CD4-positive, alpha-beta T cell treated with Interferon alpha-2 for 1 hour (primary cell): ENCODE data around the gene BATF3.
A peak's percentile ranks its signal among the peaks of the same experiment; 100 is the strongest.
"Not testable (repeated sequence)": the region's sequence is repeated elsewhere in the genome, so short reads cannot be mapped to it uniquely, and the experiment has no call there.

Experiments used
- DNase-seq, 2 donors: peaks; one replicate each; pipeline ENCODE4 v3.0.0-alpha.2; 2020 to 2022

BATF3 gene, protein sequence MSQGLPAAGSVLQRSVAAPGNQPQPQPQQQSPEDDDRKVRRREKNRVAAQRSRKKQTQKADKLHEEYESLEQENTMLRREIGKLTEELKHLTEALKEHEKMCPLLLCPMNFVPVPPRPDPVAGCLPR

DNA sequence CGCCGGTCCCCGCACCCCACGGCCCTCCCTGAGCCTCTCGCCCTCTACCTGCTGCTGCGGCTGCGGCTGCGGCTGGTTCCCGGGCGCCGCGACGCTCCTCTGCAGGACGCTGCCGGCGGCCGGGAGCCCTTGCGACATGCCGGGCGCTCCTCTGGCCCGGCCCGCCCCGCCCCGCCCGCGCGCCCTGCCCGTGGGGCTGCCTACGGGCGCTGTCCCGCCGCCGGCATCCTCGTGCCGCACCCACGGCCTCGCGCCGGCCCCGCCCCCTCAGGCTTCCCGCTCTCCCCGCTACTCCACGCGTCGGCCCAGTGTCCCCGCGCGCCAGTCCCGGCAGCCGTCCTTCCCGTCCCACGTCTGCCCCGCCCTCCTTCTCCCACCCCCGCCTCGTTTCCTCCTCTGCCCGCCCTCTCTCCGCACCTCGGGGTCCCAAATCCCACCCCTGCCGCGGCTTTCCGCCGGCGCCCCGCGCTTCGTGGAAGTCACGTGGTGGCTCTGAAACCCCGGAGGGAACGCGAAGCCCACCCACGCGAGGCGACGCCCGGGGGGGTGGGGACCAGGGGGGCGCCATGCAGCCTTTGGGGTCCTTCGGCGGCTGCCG is at the start of gene BATF3:
BATF3 (minus strand) TSS at position 216 of the 598 bp plus-strand sequence; CDS start at position 138, 78 bp downstream.
- peak; percentile 47 to 71 for DNase-seq

DNA sequence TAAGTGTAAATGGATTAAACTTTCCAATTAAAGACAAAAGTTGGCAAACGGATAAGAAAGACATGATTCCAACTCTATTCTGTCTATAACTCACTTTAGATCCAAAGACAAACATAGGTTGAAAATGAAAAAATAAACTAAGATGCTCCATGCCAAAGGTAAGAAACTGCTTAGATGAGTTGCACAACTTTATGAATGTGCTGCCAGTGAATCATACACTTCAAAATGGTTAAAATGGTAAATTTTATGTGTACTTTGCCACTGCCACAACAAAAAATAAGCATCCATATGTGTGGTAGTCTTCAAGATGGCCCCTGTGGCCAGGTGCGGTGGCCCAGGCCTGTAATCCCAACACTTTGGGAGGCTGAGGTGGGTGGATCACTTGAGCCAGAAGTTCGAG is 46.9 kb upstream of the BATF3 start:
- no peak for DNase-seq

DNA sequence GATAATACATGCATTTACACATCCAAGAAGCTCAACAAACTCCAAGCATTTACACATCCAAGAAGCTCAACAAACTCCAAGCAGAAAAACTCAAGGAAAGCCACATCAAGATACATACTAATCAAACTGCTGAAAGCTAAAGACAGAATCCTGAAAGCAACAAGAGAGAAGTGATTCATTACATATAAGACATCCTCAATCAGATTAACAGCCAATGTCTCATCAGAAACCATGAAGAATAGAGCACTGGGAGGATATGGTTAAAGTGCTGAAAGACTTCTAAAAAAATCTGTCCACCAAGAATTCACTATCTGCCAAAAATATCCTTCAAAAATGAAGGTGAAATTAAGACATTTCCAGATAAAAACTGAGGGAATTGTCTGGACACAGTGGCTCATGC is 45.7 kb upstream of the BATF3 start:
- DNase-seq, result no peak

DNA sequence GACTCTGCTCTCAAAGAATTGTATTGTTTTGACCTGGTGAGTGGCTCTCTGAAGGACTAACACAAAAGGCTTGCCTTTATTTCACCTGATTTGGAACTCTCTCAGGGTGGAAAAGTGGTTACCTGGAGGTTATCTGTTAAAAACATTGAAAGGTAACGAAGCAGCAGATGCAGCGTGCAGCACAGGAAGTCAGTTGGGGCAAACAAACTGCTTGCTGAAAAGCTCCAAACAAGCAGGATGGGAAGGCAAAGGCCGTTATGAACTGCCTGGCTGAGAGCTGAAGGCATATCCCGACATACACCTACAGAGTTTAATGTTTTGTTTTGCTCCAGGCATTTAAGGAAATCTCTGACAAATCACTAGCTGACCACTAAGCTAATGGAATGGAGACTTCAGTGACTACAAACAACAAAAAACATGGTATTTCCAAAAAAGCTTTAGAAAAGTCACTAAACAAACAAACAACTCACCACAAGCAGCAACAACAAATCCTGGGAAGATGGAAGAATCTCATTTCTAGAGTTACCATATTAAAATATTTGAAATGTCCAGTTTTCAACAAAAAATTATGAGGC is 44.3 kb upstream of the BATF3 start:
- no peak for DNase-seq

DNA sequence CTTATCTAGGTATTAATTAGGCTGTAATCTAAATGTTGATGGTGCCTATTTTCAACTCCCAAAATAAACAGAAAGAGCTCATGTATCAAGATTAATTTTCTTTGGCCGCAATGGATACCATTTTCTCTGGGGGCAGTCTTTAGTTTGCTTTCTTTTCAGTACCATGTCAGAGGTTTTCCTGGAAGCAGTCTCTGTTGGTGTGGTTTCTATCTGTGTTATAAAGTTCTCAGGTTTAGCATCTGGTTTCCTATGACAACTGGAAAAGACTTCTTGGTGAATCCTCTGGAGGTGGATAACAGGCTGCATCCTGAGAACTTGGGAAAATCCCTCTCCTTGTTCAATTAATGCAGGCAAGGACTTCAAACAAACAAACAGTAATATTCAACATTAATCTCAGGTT is 38.7 kb upstream of the BATF3 start:
- DNase-seq, result peak in 1 of 2 donors; percentile 38

DNA sequence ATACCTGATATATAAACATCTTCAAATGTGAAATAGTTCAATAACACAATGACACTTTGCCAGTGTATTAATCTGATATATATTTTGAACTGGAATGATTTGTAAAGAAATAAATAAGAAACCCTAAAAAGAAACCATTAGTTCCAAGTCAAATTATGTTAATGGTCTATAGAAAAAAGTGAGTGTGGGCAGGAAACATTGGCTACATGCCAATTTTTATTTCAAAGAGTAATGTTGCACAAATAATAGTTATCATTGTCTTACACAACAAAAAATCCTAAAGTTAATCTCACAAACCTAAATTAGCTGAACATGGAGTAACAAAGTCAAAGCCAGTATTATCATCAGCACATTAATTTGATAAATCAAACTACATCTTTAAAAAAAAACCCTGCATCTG is 37.9 kb upstream of the BATF3 start:
- DNase-seq, result no peak

DNA sequence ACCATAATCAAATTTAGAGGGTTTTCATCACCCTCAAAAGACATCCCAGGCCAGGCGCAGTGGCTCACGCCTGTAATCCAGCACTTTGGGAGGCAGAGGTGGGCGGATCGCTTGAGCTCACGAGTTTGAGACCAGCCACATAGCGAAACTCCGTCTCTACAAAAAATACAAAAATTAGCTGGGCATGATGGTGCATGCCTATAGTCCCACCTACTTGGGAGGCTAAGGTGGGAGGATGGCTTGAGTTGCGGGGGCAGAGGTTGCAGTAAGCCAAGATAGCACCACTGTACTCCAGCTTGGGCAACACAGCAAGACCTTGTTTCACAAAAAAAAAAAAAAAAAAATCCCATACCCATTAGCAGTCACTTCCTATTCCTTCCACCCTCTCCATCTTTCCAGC is 33.5 kb upstream of the BATF3 start:
- DNase-seq, result no peak

DNA sequence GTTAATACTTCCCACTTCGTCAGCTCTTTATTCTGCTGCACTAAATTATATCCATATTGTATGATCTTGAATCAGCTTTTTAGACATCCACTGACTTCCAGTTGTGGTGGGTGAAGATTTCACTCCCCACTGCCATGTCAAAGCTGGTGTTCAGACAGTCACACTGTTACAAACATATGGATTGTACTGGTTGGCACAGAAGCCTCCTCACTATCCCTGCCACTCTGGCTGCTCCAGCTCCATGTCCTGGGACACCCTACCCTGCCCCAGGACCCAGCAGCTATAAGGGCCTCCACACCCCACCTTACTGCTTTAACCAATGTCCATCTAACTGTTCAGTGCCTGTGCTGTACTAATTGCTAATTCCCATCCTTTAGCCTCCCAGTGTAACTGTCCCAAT is 32.0 kb upstream of the BATF3 start:
- DNase-seq, result no peak

DNA sequence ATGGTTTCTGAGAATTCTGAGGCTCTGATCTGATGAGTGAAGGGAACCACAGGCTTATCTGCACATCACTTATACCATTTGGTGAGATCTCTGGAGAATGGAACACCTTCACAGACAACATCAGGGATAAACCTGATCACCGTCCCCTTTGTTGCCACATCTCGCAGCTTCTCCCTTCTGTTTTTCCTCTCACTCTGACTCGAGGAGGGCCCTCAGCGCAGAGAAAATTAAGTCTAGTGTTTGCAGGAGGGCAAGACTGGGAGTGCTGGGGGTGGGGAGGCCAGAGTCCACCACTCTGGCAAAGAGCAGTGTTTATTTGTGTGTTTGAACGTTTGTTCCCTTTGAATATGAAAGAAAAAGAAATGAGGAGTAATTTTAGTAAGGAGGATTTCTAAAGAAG is 29.0 kb upstream of the BATF3 start:
- no peak for DNase-seq

DNA sequence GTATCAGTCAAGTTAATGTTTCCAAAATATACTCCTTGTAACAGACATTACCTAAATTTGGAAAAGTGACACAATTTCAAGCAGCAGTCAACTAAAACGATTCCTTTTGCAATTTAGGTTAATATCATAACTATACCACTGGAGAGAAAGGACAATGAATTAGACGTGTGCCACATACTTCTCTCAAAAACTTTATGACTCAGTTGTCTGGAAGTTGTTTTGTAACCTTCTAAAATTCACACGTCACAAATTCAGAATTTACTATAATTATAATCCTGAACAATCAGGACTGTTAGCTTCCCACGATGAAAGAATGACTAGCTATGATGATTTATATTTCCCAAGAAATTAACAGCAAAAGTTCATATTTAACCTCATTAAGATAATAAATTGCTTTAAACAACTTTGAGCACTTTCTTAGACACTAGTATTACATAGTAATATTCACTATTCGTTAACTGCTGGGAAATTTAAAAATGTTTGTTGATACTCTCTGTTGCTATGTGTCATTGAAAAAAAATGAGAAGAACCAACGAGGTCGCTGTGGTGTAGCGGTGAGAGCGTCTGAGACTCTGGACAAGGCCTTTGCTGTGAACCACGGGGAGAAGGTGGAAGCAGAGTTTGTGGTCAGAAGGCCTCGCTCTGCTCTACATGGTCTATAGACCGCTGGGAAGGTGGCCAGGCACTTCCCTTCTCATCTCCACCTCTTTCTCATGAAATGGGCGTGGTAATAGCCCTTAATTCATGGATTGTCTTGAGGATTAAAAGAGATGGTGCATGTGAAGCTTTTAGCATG is 27.9 kb upstream of the BATF3 start:
- DNase-seq, result peak; percentile 24 to 37

DNA sequence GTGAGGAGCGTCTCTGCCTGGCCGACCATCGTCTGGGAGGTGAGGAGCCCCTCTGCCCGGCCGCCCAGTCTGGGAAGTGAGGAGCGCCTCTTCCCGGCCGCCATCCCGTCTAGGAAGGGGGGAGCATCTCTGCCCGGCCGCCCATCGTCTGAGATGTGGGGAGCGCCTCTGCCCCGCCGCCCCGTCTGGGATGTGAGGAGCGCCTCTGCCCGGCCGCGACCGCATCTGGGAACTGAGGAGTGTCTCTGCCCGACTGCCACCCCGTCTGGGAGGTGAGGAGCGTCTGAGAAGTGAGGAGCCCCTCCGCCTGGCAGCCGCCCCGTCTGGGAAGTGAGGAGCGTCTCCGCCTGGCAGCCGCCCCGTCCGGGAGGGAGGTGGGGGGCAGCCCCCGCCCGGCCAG is 25.0 kb upstream of the BATF3 start:
- DNase-seq, result not testable (repeated sequence)

DNA sequence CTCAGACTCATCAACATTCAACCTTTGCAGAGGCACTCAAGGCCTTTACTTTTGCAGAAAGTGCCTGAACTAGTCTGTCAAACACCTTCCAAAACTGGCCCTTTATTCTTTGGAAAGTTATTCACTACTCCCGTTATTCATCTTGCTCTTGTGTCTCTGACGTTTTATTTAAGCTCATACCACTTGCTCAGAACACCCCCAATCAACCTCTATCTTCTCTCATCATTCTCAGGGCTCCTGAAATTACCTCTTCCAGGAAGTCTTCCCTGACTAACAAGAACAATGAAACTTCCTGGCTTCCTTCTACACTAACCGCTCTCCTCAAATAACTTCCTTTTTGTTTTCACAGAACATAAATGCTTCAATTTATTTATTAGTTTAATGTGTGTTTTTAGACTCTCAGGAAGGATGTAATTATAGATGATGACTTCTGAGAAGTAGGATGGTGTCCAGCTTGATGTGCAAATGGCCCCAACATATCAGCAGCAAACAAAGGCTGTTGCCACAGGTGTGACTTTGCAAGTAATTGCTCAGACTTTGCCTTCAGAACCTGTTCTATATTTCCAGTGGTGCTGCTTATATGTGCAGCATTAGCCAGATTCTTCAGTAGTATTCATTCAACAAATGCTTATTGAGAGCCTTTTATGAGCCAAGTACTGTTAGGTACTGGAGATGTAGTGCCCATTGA is 22.8 kb upstream of the BATF3 start:
- DNase-seq, result no peak

DNA sequence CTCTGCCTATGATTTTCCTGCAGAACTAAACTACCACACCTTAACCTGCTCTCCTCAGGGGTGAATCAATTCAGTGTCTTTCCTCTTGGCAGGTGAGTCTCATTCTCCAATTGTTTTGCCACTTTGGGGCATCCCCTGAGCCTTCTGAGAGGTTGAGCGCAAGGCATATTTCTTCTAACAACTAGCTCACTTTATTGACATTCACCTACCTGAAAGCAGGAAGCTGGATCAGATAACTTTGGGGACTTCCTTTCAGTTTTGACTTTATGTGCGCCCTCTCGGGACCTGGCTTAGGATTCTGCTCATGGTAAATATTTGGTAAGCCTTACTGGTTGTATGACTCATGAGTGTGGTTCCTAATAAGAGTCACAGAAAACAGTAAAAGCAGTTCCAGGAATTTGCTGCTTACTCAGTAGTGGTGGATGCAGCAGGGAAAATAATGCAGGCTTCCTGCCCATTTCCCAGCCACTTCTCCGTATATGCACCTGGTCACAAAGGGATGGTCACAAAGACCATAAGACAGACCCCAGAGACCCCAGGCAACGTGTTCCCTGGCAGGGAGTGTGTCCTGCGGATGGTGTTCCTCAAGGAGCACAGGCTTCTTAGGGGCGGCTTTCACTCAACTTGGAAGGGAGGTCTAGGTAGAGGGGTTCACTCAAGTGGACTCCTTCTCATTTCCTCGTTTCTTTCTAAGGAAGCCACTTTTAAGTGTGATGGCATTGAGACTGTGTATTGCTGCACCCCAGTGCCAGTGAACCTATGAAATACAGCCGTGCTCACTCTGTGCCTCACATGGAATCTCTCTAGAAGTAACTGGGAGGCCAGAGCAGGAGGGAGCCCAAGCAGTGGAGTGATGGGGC is 22.0 kb upstream of the BATF3 start:
- peak in 1 of 2 donors; percentile 18 for DNase-seq

DNA sequence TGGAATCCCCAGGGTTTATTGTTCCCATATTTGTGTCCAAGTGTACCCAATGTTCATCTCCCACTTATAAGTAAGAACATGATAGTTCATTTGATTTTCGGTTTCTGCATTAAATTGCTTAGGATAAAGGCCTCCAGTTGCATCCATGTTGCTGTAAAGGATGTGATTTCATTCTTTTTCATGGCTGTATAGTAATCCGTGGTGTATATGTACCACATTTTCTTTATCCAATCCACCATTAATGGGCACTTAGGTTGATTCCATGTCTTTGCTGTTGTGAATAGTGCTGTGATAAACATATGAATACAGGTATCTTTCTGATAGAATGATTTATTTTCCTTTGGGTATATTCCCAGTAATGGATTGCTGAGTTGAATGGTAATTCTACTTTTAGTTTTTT is 20.0 kb upstream of the BATF3 start:
- DNase-seq, result no peak

DNA sequence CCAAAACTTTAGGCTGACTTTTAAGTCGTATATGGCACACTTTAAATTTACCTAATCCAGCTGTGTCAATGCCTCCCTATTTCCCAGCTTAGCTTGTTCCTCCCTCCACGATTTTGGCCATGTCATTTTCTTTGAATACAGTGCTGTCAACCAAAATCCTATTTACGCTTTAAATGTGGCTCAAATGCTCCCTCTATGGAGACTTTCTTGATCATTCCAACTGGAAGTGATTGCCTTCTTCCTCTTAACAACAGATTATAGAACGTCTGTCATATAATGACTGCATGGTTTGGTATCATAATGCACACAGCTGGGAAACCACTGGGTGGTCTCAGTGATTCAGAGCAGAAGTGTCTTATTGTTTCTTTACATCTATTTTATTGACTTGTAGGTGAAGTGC is 18.9 kb upstream of the BATF3 start:
- DNase-seq, result no peak

DNA sequence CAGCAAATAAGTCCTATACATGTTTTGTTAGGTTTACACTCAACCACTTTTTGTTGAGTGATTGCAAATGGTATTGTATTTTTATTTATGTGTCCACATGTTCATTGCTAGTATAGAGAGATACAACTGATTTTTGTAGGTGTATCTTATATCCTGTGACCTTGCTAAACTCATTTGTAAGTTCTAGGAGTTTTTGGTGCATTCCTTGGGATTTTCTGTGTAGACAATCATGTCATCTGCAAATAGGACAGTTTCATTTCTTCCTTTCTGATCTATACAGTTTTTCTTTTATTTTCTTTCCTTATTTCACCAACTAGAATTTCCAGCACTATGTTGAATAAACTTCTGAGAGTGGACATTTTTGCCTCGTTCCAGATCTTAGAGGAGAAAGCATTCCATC is 16.5 kb upstream of the BATF3 start:
- no peak for DNase-seq

DNA sequence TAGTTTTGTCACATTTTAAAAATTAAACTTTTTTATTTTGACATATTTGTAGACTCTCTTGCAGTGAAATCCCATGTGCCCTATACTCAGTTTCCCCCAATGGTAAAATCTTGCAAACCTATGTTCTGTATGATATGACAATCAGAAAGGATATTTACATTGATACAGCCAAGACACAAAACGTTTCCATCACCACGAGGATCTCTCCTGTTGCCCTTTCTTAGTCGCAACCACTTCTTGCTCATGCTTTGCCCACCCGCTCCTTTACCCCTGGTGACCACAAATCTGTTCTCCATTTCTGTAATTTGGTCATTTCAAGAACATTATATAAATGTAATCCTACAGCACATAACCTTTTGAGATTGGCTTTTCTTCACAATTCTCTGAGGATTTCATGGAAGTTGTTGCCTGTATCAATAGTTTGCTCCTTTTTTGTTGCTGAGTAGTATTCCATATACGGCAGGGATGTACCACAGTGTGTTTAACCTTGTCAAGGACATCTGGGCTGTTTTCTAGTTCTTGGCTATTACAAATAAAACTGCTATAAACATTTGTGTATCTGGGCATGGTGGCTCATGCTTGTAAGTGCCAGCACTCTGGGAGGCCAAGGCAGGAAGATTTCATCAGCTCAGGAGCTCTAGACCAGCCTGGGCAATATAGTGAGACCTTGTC is 14.0 kb upstream of the BATF3 start:
- no peak for DNase-seq

DNA sequence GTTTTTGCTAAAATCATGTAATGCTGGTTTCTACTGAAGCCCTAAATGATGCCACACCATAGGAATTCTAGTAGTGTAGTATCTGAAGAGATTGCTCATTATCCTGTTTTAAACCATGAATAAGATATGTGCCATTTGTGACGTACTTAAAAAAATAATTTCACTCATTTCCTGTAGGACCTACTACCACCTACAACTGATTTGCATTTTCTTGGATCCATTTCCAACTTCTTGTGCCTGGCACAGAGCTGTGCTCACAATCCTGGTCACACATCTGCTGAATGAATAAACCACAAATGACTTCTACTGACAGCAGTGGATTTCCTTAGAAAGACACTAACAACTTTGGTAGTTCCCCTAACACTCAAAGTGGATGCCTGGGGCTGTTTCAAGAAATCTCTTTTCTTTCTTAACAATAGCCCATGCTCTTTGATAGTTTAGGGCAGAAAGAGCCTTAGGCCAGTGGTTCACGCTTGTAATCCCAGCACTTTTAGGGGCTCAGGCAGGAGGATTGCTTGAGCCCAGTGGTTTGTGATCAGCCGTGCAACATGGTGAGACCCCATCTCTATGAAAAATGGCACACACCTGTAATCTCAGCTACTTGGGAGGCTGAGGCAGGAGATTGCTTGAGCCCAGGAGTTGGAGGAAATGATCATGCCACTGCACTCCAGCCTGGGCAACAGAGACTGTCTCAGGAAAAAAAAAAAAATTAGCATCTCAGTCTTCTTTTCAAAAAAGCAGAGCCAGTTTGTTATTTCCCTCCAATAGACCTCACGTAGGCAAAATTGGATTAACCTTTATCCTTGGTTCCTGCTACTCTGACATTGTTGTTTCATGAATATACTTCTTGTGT is 13.0 kb upstream of the BATF3 start:
- DNase-seq, result no peak

DNA sequence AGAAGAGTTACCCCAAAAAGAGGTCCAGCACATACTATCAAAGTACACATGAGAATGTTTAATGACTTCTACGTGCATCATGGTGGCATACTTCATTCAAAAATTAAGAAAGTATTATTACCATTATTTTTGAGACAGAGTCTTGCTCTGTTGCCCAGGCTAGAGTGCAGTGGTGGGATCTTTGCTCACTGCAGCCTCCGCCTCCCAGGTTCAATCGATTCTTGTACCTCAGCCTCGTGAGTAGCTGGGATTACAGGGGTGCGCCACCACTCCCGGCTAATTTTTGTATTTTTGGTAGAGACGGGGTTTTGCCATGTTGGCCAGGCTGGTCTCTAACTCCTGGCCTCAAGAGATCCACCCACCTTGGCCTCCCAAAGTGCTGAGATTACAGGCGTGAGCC is 12.3 kb upstream of the BATF3 start:
- not testable (repeated sequence) for DNase-seq

DNA sequence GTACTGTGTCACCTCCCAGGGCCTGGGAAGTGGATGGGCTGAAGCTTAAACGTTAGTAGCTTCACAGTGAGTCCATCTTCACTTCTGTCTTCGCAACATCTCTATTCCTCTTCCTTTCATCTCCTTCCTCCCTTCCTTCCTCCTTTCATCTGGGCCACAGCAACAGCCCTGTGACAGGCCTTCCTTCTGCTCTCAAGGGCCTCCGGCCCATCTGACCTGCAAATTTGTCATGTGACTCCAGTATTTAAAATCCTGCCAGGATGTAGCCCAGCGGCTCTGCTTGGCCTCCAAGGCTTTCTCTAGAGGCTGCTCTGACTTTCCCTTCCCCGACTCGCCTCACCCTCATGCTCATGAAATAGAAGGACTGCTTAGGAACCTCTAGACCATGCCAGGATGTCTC is 10.9 kb upstream of the BATF3 start:
- no peak for DNase-seq

DNA sequence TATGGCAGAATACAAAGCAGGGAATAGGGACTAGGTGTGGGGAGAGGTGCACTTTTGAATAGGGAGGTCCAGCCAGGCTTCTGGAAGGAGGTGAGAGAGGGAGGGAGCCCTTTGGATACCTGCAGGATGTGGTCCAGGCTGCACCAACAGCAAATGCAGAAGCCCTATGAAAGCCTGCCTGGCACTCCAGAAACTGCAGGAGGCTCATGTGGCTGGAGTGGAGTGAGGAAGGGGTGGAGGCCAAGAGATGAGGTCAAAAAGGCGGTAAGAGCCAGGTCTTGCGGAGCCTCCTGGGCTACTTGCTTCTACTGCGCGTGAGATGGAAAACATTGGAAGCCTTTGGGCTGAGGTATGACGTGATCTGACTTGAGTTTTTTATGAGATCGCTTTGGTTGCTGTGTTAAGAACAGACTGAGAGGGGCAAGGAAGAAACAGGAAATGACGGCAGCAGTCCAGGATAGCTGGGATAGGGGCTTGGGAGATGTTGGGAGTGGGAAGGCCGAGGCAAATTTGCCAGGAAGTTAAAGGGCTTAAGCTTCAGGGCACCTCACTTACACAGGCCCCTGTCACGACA is 4.4 kb upstream of the BATF3 start:
- no peak for DNase-seq
